H9 (cell line): Measurements from ENCODE around the gene HRAS. TPM values are rescaled to one million over a fixed set of nuclear protein-coding genes. Genes with fewer than 3 reads are reported as not detected.
A peak's percentile ranks its signal among the peaks of the same experiment; 100 is the strongest.

ENCODE experiments used
- DNase-seq: peaks from one replicate; pipeline ENCODE4 v3.0.0-alpha.2; 2017
- H2AFZ ChIP-seq: one replicate; pipeline ENCODE4 v1.6.1; 2013; ENCODE audit warnings: mild to moderate bottlenecking, low read length, control low read depth, moderate library complexity
- H2AK5ac ChIP-seq: 2 replicates; pipeline ENCODE4 v1.6.1; 2013; ENCODE audit warnings: low read length, control low read depth, mixed read lengths; ENCODE audit not compliant: insufficient read length
- H2BK120ac ChIP-seq: one replicate; pipeline ENCODE4 v1.6.1; 2013; ENCODE audit warnings: low read depth, mild to moderate bottlenecking, low read length, control low read depth, inconsistent platforms; ENCODE audit not compliant: poor library complexity, severe bottlenecking
- H2BK12ac ChIP-seq: 2 replicates; pipeline ENCODE4 v1.6.1; 2013; ENCODE audit warnings: low read length, control low read depth, mixed read lengths, low read depth; ENCODE audit not compliant: insufficient read length
- H2BK15ac ChIP-seq: 2 replicates; pipeline ENCODE4 v1.6.1; 2013; ENCODE audit warnings: low read depth, low read length, control low read depth
- H2BK20ac ChIP-seq: one replicate; pipeline ENCODE4 v1.6.1; 2013; ENCODE audit warnings: low read depth, mild to moderate bottlenecking, low read length, control low read depth, inconsistent platforms; ENCODE audit not compliant: poor library complexity, severe bottlenecking
- H2BK5ac ChIP-seq: 2 replicates; pipeline ENCODE4 v1.6.1; 2013; ENCODE audit warnings: low read length, control low read depth, mixed read lengths; ENCODE audit not compliant: insufficient read length
- H3K14ac ChIP-seq: 2 replicates; pipeline ENCODE4 v1.6.1; 2013; ENCODE audit warnings: low read length, control low read depth; ENCODE audit not compliant: insufficient read depth
- H3K18ac ChIP-seq: 2 replicates; pipeline ENCODE4 v1.6.1; 2013; ENCODE audit warnings: low read depth, mild to moderate bottlenecking, mixed read lengths, low read length, control low read depth; ENCODE audit not compliant: insufficient read length
- H3K23ac ChIP-seq: 2 replicates; pipeline ENCODE4 v1.6.1; 2013; ENCODE audit warnings: low read length, control low read depth, mixed read lengths, low read depth; ENCODE audit not compliant: insufficient read length
- H3K23me2 ChIP-seq: 2 replicates; pipeline ENCODE4 v1.6.1; 2013; ENCODE audit warnings: low read depth, mild to moderate bottlenecking, mixed read lengths, low read length, control low read depth; ENCODE audit not compliant: insufficient read length, poor library complexity, severe bottlenecking
- H3K27ac ChIP-seq: 2 replicates; pipeline ENCODE4 v1.5.1; 2013; ENCODE audit warnings: low read length, control low read depth, mixed read lengths, low read depth; ENCODE audit not compliant: insufficient read length
- H3K27me3 ChIP-seq: 2 replicates; pipeline ENCODE4 v1.6.1; 2013; ENCODE audit warnings: low read length, control low read depth, inconsistent platforms; ENCODE audit not compliant: insufficient read depth
- H3K4ac ChIP-seq: 2 replicates; pipeline ENCODE4 v1.6.1; 2013; ENCODE audit warnings: low read depth, mild to moderate bottlenecking, control low read depth, inconsistent platforms, low read length, moderate library complexity
- H3K4me1 ChIP-seq: 2 replicates; pipeline ENCODE4 v1.6.1; 2013; ENCODE audit warnings: low read length, control low read depth, inconsistent platforms; ENCODE audit not compliant: insufficient read depth
- H3K4me2 ChIP-seq: 2 replicates; pipeline ENCODE4 v1.6.1; 2013; ENCODE audit warnings: low read length, control low read depth, mixed read lengths; ENCODE audit not compliant: insufficient read length, insufficient read depth
- H3K56ac ChIP-seq: 2 replicates; pipeline ENCODE4 v1.6.1; 2013; ENCODE audit warnings: low read depth, mild to moderate bottlenecking, mixed read lengths, low read length, control low read depth; ENCODE audit not compliant: insufficient read length
- H3K79me1 ChIP-seq: 2 replicates; pipeline ENCODE4 v1.6.1; 2013; ENCODE audit warnings: low read depth, mild to moderate bottlenecking, moderate library complexity, low read length, control low read depth, inconsistent platforms; ENCODE audit not compliant: insufficient read depth, poor library complexity, severe bottlenecking
- H3K79me2 ChIP-seq: 2 replicates; pipeline ENCODE4 v1.6.1; 2013; ENCODE audit warnings: low read length, control low read depth, inconsistent platforms; ENCODE audit not compliant: insufficient read depth
- H3K9ac ChIP-seq: 2 replicates; pipeline ENCODE4 v1.6.1; 2013; ENCODE audit warnings: low read length, control low read depth, mixed read lengths; ENCODE audit not compliant: insufficient read length; ENCODE audit errors: extremely low read depth
- H3K9me3 ChIP-seq: one replicate; pipeline ENCODE4 v1.6.1; 2013; ENCODE audit warnings: low read depth, low read length, inconsistent platforms; ENCODE audit not compliant: control insufficient read depth
- H3T11ph ChIP-seq: one replicate; pipeline ENCODE4 v1.6.1; 2013; ENCODE audit warnings: mild to moderate bottlenecking, low read length, control low read depth, inconsistent platforms
- H4K20me1 ChIP-seq: one replicate; pipeline ENCODE4 v1.6.1; 2013; ENCODE audit not compliant: control insufficient read depth, insufficient read length, insufficient read depth
- H4K5ac ChIP-seq: 2 replicates; pipeline ENCODE4 v1.6.1; 2013; ENCODE audit warnings: low read depth, mild to moderate bottlenecking, mixed read lengths, low read length, control low read depth; ENCODE audit not compliant: insufficient read length
- H4K8ac ChIP-seq: replicated peaks from 2 replicates; pipeline ENCODE4 v1.6.1; 2013; ENCODE audit warnings: low read length, control low read depth, mixed read lengths, low read depth; ENCODE audit not compliant: insufficient read length
- H4K91ac ChIP-seq: 2 replicates; pipeline ENCODE4 v1.6.1; 2013; ENCODE audit warnings: low read depth, mild to moderate bottlenecking, moderate library complexity, mixed read lengths, low read length, control low read depth; ENCODE audit not compliant: insufficient read length
- H3K27ac Mint-ChIP-seq, 3 experiments: 2 replicates in 2 of 3; 3 replicates in 1 of 3; pipeline ENCODE4 v1.8.0; 2020 to 2021; ENCODE audit warnings: mixed read lengths in 3 of 3, mild to moderate bottlenecking in 1 of 3, moderate library complexity in 1 of 3
- H3K27me3 Mint-ChIP-seq: 2 replicates; pipeline ENCODE4 v1.8.0; 2021; ENCODE audit warnings: low read depth, mild to moderate bottlenecking, moderate library complexity, mixed read lengths
- H3K36me3 Mint-ChIP-seq, 3 experiments: 2 replicates in 2 of 3; 3 replicates in 1 of 3; pipeline ENCODE4 v1.8.0; 2020 to 2021; ENCODE audit warnings: low read depth in 3 of 3, mixed read lengths in 3 of 3; ENCODE audit not compliant: insufficient read depth in 1 of 3
- H3K4me1 Mint-ChIP-seq, 2 experiments: 2 replicates each; pipeline ENCODE4 v1.8.0; 2020; ENCODE audit warnings: mixed read lengths in 2 of 2
- H3K4me3 Mint-ChIP-seq, 2 experiments: 2 replicates in 1 of 2; 3 replicates in 1 of 2; pipeline ENCODE4 v1.8.0; 2020 to 2021; ENCODE audit warnings: mild to moderate bottlenecking in 2 of 2, mixed read lengths in 2 of 2, moderate library complexity in 1 of 2
- H3K9me3 Mint-ChIP-seq, 2 experiments: 2 replicates in 1 of 2; 3 replicates in 1 of 2; pipeline ENCODE4 v1.8.0; 2020; ENCODE audit warnings: mild to moderate bottlenecking in 2 of 2, mixed read lengths in 2 of 2, moderate library complexity in 1 of 2
- CTCF ChIP-seq: fragments of 200-600 bp; sonication (generic); conservative IDR thresholded peaks from 3 replicates; pipeline ENCODE4 v1.8.0; 2021; ENCODE audit warnings: antibody characterized with exemption, mild to moderate bottlenecking
- WGBS: extraction: QIAGEN DNeasy Blood & Tissue Kit; methylation state at CpG from one replicate; pipeline ENCODE4 v1.1.7; 2013; ENCODE audit warnings: missing lambda C conversion rate, low lambda C conversion rate, mixed read lengths; ENCODE audit not compliant: insufficient read length; ENCODE audit errors: extremely low coverage; 5-methylcytosine and 5-hydroxymethylcytosine counted together
- total RNA-seq: library from RNA; stranded (reverse); gene quantifications from 2 replicates; pipeline ENCODE4 v1.2.1, GENCODE V29; 2021

HRAS gene
- total RNA-seq, 1 experiment from 2014 or later = 61.8 TPM

GRCh38 chr11:557328-558132 lies 22.2 kb upstream of the HRAS start:
- Histone ChIP-seq H4K20me1 (no peaks in the 10 kb centered on the region), H2AFZ (no peak overlapping the region), H2BK120ac (no peak overlapping the region), H3T11ph (no peak overlapping the region), H2AK5ac (no peak overlapping the region), H3K27ac (no peak overlapping the region), H3K79me1 (no peaks in the 10 kb centered on the region), H3K9me3 (no peaks in the 10 kb centered on the region), H3K14ac (no peak overlapping the region; the same call in 1 of the 2 replicates), H4K5ac (no peak overlapping the region), H3K4me2 (no peak overlapping the region), H3K23ac (no peak overlapping the region), H3K23me2 (peaks cover 12% of the 10 kb centered on the region), H4K8ac (no peak overlapping the region), H2BK5ac (no peak overlapping the region), H3K79me2 (no peaks in the 10 kb centered on the region), H2BK12ac (no peak overlapping the region), H3K9ac (no peak overlapping the region), H3K4me1 (no peaks in the 10 kb centered on the region), H4K91ac (no peak overlapping the region), H3K56ac (no peak overlapping the region), H2BK15ac (no peak overlapping the region), H3K18ac (no peak overlapping the region), H2BK20ac (no peak overlapping the region), H3K4ac (no peak overlapping the region), H3K27me3 (peaks cover 5% of the 10 kb centered on the region; the same call in 1 of the 2 replicates)
- H3K4me3 Mint-ChIP-seq = peak overlapping the region in 1 of 2 experiments; percentile 51; a peak in 3 of 5 replicates
- H3K4me1 Mint-ChIP-seq = peaks cover 7 to 22% of the 10 kb centered on the region in 2 experiments
- no peak for DNase-seq
- no peak overlapping the region for H3K27ac Mint-ChIP-seq
- no peaks in the 10 kb centered on the region; a peak in 2 of 5 replicates for H3K9me3 Mint-ChIP-seq
- H3K36me3 Mint-ChIP-seq = peaks cover 0 to 2% (median 0%) of the 10 kb centered on the region in 3 experiments; a peak in 5 of 7 replicates
- TF ChIP-seq CTCF = no peak
- no CpG with 5 or more reads among the region's 24 CpGs for WGBS
- peaks cover 34% of the 10 kb centered on the region for H3K27me3 Mint-ChIP-seq
